Tibial nerve (tissue), 4 donors: ENCODE data around the gene CDC25C. TPM values are rescaled to one million over a fixed set of nuclear protein-coding genes. Genes with fewer than 3 reads are reported as not detected.
A peak's percentile ranks its signal among the peaks of the same experiment; 100 is the strongest.
"Not testable (repeated sequence)": the region's sequence is repeated elsewhere in the genome, so short reads cannot be mapped to it uniquely, and the experiment has no call there.

ENCODE experiments used
- DNase-seq, 2 donors: peaks; one replicate each; pipeline ENCODE4 v3.0.0-alpha.2; 2019; ENCODE audit warnings: low spot score in 2 of 2
- H3K27ac ChIP-seq, 4 donors: fragments of 200-600 bp; sonication (generic) in 3 of 4; one replicate each; pipeline ENCODE4 v1.5.1; 2017 to 2019; ENCODE audit warnings: mild to moderate bottlenecking in 1 of 4
- H3K27me3 ChIP-seq, 2 donors: fragments of 200-600 bp; sonication (generic) in 1 of 2; one replicate each; pipeline versions ENCODE4 v1.5.1 to v1.6.0; 2017 to 2019
- H3K36me3 ChIP-seq, 3 donors: fragments of 200-600 bp; sonication (generic); one replicate each; pipeline ENCODE4 v1.5.1; 2018 to 2019
- H3K4me1 ChIP-seq, 4 donors: fragments of 200-600 bp; sonication (generic) in 3 of 4; one replicate each; pipeline ENCODE4 v1.5.1; 2017 to 2019
- H3K4me3 ChIP-seq, 4 donors: fragments of 200-600 bp; sonication (generic) in 3 of 4; one replicate each; pipeline ENCODE4 v1.5.1; 2017 to 2019; ENCODE audit warnings: mild to moderate bottlenecking in 1 of 4, moderate library complexity in 1 of 4
- H3K9me3 ChIP-seq, 4 donors: fragments of 200-600 bp; sonication (generic) in 3 of 4; one replicate each; pipeline ENCODE4 v1.5.1; 2017 to 2019
- EP300 ChIP-seq, 2 donors: sonication (generic); formaldehyde crosslinking; IDR thresholded peaks; one replicate each; pipeline ENCODE4 v1.6.1; 2017; ENCODE audit warnings: antibody characterized with exemption in 2 of 2, mild to moderate bottlenecking in 1 of 2
- POLR2A ChIP-seq, 2 donors: fragments of 450-650 bp; IDR thresholded peaks; one replicate each; pipeline ENCODE4 v1.6.1; 2017; ENCODE audit warnings: antibody characterized with exemption in 2 of 2, mild to moderate bottlenecking in 2 of 2, moderate library complexity in 2 of 2
- WGBS, 2 donors: methylation state at CpG; one replicate each; pipeline ENCODE4 v1.1.5; 2018; 5-methylcytosine and 5-hydroxymethylcytosine counted together
- total RNA-seq, 4 donors: library from RNA; depleted of rRNA; stranded (reverse); fragments of >200 nt; gene quantifications; one replicate each; pipeline ENCODE4 v1.1.0, GENCODE V29; 2016
- TF ChIP-seq, protein P1 (sequence below), 5 experiments: fragments of 200-600 bp in 3 of 5; fragments of 450-650 bp in 2 of 5; sonication (generic) in 3 of 5; IDR thresholded peaks; one replicate each; pipeline ENCODE4 v1.5.1; 2016 to 2019; ENCODE audit warnings: antibody characterized with exemption in 5 of 5, mild to moderate bottlenecking in 3 of 5, moderate library complexity in 2 of 5

The CDC25C gene
- total RNA-seq, 4 donors from 2014 or later: 0.60 TPM; not detected in 3

DNA sequence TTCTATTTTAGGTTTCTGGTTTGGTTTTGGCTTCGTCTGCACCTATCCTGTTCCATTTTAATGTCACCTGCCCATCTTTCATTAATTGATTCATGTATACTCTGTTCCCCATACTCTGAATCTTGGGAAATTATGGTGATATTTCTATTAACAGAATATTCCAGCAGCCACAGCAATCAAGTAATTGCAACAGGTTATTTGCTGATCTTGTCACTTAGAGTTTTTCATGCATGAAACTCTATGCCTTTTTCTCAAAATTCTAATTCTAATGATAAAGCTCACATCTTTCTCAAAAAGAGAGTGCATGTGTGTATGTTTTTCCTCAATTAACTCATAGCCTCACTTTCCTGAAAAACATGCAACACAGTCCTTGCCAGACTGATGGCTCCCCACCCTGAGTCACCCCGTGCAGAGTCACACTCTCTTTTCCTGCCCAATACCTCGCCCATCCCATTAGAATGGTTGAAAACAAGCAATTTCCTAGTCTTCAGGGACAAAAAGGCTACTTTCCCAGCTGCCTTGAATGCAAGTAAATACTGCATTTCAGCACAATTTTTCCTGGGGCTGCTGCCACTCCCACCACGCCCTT, 72.8 kb downstream of the CDC25C start:
- H3K27ac ChIP-seq: peak overlapping the region in 1 of 4 donors; percentile 59
- peaks cover 0 to 8% (median 0%) of the 10 kb centered on the region in 4 donors for H3K4me1 ChIP-seq
- no peak for DNase-seq
- no peak overlapping the region for H3K4me3 ChIP-seq
- 60% methylated on average over 4 of the region's 4 CpGs for WGBS, 2 donors
- no peaks in the 10 kb centered on the region for H3K9me3 ChIP-seq
- TF ChIP-seq POLR2A (IDR thresholded peaks at IDR 0.05) (no peak), EP300 (IDR thresholded peaks at IDR 0.05) (no peak)
- TF ChIP-seq, protein P1, sequence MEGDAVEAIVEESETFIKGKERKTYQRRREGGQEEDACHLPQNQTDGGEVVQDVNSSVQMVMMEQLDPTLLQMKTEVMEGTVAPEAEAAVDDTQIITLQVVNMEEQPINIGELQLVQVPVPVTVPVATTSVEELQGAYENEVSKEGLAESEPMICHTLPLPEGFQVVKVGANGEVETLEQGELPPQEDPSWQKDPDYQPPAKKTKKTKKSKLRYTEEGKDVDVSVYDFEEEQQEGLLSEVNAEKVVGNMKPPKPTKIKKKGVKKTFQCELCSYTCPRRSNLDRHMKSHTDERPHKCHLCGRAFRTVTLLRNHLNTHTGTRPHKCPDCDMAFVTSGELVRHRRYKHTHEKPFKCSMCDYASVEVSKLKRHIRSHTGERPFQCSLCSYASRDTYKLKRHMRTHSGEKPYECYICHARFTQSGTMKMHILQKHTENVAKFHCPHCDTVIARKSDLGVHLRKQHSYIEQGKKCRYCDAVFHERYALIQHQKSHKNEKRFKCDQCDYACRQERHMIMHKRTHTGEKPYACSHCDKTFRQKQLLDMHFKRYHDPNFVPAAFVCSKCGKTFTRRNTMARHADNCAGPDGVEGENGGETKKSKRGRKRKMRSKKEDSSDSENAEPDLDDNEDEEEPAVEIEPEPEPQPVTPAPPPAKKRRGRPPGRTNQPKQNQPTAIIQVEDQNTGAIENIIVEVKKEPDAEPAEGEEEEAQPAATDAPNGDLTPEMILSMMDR (IDR thresholded peaks at IDR 0.05): no peak
- H3K27me3 ChIP-seq: no peaks in the 10 kb centered on the region
- peaks cover 0 to under 1% (median 0%) of the 10 kb centered on the region in 3 donors for H3K36me3 ChIP-seq

DNA sequence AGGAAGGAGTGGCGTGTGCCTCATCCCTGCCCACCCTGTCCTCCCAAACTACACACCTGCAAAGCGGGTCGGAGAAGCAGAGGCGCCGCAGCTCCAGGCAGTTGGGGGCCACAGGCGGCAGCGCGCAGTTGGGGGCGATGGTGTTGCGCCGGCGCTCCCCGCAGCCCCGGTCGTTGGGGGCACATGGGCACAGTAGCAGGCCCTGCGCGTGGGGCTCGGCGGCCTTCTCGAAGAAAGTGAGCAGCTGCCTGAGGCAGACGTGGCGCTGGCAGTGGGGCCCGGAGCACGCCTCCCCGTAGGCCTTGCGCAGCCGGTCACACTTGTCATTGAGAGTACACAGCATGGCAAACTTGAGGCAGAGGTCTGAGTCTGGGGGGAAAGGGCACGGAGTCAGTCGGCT, 74.0 kb downstream of the CDC25C start:
- H3K4me1 ChIP-seq: peaks cover 0 to 8% (median 0%) of the 10 kb centered on the region in 4 donors
- H3K36me3 ChIP-seq: peaks cover 0 to 8% (median 0%) of the 10 kb centered on the region in 3 donors
- DNase-seq: no peak
- 71 to 79% methylated on average over 26 to 29 of the region's 29 CpGs for WGBS, 2 donors
- no peak overlapping the region for H3K27ac ChIP-seq
- TF ChIP-seq POLR2A (IDR thresholded peaks at IDR 0.05): no peak
- TF ChIP-seq, protein P1 (IDR thresholded peaks at IDR 0.05): no peak
- TF ChIP-seq EP300 (IDR thresholded peaks at IDR 0.05): no peak
- no peaks in the 10 kb centered on the region for H3K9me3 ChIP-seq
- H3K4me3 ChIP-seq: no peak overlapping the region
- no peaks in the 10 kb centered on the region for H3K27me3 ChIP-seq

DNA sequence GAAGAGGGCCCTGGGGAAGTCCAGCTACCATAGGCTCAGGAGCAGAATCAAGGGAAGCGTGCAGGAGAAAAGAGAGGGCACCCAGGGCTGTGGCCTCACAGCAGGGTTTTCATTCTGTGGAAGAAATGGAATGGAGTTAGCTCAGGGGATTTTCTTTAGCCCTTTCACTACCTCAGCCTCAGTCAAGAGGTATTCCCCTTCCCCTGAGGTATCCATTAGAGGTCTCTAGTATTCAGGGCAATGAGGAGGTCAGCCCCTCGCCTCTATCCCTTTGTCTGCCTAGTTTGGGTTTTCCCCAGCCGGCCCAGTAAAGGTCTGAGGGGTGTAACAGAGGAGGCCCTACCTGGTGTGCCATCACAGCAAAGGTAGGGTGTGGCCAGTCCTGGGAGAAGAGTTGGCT, 78.7 kb downstream of the CDC25C start:
- Histone ChIP-seq H3K9me3 (no peaks in the 10 kb centered on the region), H3K4me1 (no peaks in the 10 kb centered on the region), H3K27me3 (no peaks in the 10 kb centered on the region), H3K27ac (no peak overlapping the region), H3K4me3 (no peak overlapping the region), H3K36me3 (peaks cover 0 to 8% (median 0%) of the 10 kb centered on the region in 3 donors)
- DNase-seq: no peak
- TF ChIP-seq EP300 (IDR thresholded peaks at IDR 0.05): no peak
- 79 to 88% methylated on average over 3 of the region's 3 CpGs for WGBS, 2 donors

DNA sequence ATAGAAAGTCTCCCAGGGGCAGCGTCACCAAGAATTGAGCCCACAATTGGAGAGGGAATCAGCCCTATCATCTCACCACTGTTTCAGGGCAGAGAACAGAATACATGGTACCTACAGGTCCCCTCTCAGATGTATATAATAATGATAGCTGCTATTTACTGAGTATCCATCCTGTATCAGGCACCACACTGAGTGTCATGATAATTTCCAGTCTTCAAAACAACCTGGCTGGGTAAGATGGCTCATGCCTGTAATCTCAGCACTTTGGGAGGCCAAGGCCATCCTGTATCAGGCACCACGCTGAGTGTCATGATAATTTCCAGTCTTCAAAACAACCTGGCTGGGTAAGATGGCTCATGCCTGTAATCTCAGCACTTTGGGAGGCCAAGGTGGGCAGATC, 83.8 kb downstream of the CDC25C start:
- not testable (repeated sequence) for H3K36me3 ChIP-seq, H3K27ac ChIP-seq, DNase-seq, H3K9me3 ChIP-seq, H3K4me3 ChIP-seq, H3K27me3 ChIP-seq
- WGBS, 2 donors: 84 to 93% methylated on average over 2 of the region's 2 CpGs
- peaks cover 0 to 30% (median 14%) of the 10 kb centered on the region in 4 donors for H3K4me1 ChIP-seq

DNA sequence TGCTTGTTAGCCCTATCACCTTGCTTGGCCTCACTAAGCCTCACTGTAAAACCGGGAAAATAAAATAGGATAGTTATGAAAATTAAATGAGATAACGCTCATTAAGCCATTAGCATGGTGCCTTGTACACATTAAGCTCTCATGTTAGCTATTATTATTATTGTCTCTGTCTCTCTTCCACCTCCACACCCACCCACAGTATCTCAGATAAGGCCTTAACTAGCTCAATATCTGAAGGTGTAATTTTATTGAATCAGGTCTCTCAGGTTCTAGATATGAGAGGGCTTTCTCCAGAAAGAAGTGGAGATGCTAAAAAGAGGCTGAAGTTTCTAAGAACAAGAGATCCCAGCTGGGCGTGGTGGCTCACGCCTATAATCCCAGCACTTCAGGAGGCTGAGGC, 84.8 kb downstream of the CDC25C start:
- TF ChIP-seq, protein P1 (IDR thresholded peaks at IDR 0.05): no peak
- TF ChIP-seq POLR2A (IDR thresholded peaks at IDR 0.05) (no peak), EP300 (IDR thresholded peaks at IDR 0.05) (no peak)
- H3K4me1 ChIP-seq: peaks cover 0 to 40% (median 21%) of the 10 kb centered on the region in 4 donors
- no peak overlapping the region for H3K4me3 ChIP-seq
- H3K27me3 ChIP-seq: no peaks in the 10 kb centered on the region
- DNase-seq: no peak
- 88 to 89% methylated on average over 4 of the region's 4 CpGs for WGBS, 2 donors
- H3K9me3 ChIP-seq: no peaks in the 10 kb centered on the region
- peak overlapping the region in 2 of 4 donors; percentile 52 to 88 for H3K27ac ChIP-seq
- no peaks in the 10 kb centered on the region for H3K36me3 ChIP-seq

DNA sequence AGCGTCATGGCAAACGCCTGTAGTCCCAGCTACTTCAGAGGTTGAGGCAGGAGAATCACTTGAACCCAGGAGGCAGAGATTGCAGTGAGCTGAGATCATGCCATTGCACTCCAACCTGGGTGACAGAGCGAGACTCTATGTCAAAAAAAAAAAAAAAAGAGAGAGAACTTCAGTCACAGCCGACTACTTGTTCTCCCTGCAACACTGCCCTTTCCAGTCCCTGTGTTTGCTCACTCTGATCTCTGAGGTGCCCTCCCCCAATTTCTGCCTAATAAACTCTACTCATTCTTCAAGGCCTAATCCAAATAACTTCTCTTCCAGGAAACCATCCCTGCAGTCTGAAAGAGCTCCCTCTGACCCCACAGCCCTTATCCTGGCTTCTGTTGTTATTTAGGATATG, 85.3 kb downstream of the CDC25C start:
- Histone ChIP-seq H3K27ac (peak overlapping the region in 2 of 4 donors; percentile 52 to 88), H3K4me3 (no peak overlapping the region), H3K4me1 (peaks cover 0 to 45% (median 26%) of the 10 kb centered on the region in 4 donors), H3K27me3 (no peaks in the 10 kb centered on the region), H3K9me3 (no peaks in the 10 kb centered on the region), H3K36me3 (no peaks in the 10 kb centered on the region)
- no peak for DNase-seq
- TF ChIP-seq, protein P1 (IDR thresholded peaks at IDR 0.05): no peak
- no peak for TF ChIP-seq POLR2A (IDR thresholded peaks at IDR 0.05)
- TF ChIP-seq EP300 (IDR thresholded peaks at IDR 0.05): no peak
- WGBS, 2 donors: 48 to 65% methylated on average over 4 of the region's 4 CpGs
